ENCODE measurements around the gene CCR1.

DNA sequence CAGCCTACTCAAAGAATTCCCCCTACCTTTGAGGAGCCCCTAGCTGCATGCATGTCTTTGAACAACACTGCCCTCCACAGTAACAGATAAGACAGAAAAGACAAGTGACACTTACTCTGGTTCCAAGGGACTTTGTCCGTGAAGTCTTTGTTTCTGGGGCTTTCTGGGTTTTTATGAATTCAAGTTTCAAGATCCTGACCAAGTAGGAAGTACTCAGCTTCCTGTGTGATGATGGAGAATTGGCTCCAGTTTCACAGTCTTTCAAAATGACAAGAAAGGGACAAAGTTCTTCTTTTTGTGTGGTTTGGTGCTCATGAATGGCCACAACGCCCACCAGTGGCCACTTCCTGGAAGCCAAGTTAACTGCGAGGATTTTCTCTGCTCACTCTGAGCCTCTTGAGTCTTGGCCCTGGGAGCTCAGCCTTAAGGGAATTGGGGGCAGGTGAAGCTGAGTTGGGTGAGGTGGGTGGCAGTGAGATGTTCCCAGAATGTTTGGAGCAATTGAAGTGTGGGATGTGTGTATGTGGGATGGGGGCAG, at the start of gene CCR1:
- TF ChIP-seq CTCF (IDR thresholded peaks at IDR 0.05; ENCODE audit: low read depth, low read length, poor library complexity, severe bottlenecking) (peak; percentile 57), EZH2phosphoT487 (IDR thresholded peaks at IDR 0.05; ENCODE audit: borderline replicate concordance, low read length) (no peak)
